HuH-7.5 (cell line): ENCODE results near the gene CAVIN1.
"Not testable (repeated sequence)": the region's sequence is repeated elsewhere in the genome, so short reads cannot be mapped to it uniquely, and the experiment has no call there.

ENCODE experiments used
- DNase-seq: peaks from one replicate; pipeline ENCODE4 v3.0.0; 2011; ENCODE audit warnings: low spot score

The CAVIN1 gene

DNA sequence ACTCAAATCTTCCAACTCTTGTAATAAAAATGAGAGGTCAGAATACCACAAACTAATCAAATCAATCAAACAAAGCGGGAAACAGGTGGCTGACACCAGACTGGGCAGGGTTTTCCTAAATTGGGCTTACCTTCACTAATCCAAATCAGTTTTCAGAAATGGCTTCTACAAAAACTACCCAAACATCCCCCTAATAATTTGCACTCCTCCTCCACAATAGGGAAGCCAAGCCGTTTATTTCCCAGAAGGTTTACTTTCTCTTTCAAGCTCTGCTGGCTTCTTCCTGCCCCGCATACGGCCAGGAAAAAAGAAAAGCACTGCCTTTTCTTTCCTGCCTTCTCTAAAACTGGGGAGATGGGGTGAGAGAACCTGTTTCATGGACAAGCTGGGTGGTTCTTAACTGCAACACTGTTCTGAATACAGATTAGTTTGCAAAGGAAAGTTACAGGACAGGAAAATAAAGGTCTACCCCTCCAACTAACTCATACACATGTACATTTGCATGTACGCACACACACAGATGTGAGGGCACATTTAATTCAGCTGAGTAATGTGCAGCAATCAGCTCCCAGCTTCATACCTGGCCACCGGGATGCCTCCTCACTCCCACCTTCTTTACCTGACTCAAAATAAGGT lies 44.0 kb downstream of the CAVIN1 start:
- DNase-seq: no peak

DNA sequence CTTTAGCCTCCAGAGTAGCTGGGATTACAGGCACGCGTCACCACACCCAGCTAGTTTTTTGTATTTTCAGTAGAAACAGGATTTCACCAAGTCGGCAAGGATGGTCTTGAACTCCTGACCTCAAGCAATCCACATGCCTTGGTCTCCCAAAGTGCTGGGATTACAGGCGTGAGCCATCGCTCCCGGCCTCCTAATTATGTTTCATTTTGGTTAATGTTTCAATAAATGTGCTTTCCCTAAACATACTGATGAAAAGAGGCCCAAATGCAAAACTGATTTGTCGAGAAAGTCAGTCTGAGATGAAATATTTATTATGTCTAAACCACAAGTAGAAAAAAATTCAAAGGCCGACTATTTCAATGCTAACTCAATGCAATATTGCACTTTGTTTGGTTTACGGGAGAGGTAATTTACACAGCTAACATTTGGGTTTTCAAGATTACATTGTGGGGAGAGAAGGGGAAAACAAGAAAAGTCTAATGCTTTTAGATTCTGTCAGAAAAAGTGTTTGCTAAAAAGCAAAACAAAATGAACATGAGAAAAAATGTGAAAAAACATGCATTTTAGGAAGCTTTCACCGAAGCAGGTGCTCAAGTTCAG lies 44.6 kb downstream of the CAVIN1 start:
- no peak for DNase-seq

DNA sequence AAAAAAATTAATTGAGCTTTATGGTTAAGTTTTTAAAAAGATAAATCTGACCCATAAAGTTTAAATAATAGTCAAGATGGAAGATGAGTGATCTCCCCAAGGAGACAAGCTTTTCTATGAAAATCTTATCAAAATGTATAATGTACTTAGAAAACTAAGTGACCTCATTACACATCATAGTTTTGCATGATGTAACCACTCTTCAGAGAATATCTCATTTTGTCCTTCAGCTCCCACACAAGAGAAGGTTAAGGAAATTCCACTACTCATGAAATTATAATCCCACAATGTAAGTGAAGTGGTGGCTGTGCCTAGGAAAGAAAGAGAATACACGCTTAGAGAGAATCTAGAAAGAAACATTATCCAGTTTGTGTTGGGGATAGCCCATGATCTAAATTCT lies 49.2 kb downstream of the CAVIN1 start:
- no peak for DNase-seq

DNA sequence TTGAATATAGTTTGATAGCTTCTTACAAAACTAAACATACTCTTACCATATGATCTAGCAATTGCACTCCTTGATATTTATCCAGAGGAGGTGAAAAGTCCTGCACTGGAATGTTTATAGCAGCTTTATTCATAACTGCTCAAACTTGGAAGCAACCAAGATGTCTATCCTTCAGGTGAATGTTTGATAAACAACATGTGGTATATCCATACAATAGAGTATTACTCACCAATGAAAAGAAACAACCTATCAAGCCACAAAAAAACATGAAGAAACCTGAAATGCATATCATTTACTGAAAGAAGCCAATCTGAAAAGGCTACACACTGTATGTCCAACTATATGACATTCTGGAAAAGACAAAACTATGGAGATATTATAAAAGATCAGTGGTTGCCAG lies 50.9 kb downstream of the CAVIN1 start:
- DNase-seq: no peak

DNA sequence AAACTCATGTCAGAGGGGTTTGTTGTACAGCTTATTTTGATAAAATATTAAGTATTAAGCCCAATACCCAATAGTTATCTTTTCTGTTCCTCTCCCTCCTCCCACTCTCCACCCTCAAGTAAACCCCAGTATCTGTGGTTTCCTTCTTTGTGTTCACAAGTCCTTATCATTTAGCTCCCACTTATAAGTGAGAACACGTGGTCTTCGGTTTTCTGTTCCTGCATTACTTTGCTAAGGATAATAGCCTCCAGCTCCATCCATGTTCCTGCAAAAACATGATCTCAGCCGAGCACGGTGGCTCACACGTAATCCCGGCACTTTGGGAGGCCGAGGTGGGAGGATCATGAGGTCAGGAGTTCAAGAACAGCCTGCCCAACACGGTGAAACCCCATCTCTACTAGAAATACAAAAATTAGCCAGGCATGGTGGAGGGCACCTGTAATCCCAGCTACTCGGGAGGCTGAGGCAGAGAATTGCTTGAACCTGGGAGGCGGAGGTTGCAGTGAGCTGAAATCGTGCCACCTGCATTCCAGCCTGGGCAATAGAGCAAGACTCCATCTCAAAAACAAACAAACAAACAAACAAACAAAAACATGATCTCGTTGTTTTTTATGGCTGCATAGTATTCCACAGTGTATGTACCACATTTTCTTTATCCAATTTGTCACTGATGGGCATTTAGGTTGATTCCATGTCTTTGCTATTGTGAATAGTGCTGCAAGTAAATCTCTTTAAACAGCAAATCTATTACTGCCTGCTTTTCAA lies 54.1 kb downstream of the CAVIN1 start:
- not testable (repeated sequence) for DNase-seq

DNA sequence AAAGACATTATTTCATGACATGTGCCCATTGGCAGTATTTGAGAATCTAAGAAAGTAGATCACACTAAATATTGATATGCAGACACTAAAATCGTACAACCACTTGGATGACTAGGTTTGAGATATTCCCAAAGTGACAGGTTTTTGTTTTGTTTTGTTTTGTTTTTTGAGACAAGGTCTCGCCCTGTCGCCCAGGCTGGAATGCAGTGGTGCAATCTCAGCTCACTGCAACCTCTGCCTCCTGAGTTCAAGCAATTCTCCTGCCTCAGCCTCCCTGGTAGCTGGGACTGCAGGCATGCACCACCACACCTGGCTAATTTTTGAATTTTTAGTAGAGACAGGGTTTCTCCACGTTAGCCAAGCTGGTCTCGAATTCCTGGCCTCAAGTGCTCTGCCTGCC lies 54.7 kb downstream of the CAVIN1 start:
- DNase-seq: not testable (repeated sequence)

DNA sequence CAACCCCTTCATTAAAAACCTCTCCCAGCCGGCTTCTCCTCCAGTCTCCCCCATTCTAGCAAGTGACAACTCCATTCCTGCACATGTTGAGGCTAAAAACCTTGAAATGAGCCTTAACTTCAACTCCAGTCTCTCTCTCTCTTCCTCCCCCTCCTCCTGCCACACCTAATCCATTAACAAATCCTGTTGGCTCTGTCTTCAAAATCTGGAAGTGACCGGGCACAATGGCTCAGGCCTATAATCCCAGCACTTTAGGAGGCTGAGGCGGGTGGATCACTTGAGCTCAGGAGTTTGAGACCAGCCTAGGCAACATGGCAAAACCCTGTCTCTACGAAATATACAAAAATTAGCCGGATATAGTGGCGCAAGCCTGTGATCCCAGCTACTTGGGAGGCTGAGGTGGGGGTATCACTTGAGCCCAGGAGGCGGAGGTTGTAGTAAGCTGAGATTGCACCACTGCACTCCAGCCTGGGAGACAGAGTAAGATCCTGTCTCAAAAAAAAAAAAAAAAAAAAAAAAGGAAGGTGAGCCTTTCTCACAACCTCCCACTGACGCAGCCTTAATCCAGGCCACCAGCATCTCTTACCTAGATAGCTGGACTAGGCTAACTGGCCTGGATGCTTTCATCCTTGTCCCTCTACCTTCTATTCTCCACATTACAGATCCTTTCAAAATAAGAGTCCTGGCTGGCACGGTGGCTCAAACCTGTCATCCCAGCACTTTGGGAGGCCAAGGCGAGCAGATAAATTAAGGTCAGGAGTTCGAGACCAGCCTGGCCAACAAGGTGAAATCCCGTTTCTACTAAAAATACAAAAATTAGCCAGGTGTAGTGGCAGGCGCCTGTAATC lies 56.7 kb downstream of the CAVIN1 start:
- DNase-seq: not testable (repeated sequence)

DNA sequence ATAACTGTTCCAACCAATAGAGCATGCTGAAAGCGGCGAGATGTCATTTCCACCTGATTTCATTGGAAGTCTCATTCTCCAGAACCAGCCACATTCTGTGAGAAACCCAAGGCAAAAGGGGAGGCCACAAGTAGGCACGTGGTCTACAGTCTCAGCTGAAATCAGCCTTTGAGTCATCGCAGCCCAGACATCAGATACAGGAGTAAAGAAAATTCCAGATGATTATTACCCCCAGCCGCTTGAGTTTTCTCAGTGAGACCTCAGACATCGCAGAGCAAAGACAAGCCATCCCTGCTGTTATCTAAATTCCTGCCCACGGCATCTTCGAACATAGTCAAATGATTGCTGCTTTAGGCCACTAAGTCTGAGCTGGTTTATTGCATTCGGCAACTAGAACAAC lies 57.9 kb downstream of the CAVIN1 start:
- DNase-seq: no peak

DNA sequence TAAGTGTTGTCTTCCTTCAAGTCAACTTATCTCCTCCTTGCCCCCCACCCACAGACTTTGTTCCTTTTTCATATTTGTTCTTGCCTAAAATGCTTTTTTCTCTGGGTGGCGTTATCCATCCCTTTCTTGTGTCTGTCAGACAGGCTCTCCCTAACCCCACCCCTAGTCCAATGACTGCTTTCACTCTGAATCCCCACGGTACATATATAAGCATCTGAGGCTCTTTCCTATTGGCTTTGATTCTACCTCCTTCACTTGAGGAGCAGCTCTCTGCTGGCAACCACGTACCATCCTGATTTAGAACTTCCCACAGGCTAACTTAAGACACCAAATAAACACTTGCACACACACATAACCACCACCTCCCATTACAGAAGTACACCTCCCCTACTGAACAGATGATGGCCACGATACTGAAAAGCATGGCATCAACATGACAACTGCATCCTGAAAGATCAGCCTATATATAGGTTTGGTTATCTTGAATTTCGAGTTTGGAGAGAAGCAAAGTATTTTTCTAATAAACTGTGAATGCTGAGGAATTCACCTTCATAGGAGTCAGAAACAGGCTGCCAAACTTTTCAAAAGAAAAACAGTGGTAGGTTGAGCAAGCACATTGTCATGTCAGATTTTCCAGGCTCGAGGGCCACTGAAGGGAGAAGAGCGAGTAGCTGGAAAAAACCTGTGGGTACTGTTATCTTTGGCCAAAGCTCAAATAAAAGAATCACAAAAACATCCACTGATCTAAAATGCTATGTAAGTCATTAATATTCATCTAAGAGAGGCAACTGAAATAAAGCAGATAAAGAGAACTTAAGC lies 59.1 kb downstream of the CAVIN1 start:
- no peak for DNase-seq

DNA sequence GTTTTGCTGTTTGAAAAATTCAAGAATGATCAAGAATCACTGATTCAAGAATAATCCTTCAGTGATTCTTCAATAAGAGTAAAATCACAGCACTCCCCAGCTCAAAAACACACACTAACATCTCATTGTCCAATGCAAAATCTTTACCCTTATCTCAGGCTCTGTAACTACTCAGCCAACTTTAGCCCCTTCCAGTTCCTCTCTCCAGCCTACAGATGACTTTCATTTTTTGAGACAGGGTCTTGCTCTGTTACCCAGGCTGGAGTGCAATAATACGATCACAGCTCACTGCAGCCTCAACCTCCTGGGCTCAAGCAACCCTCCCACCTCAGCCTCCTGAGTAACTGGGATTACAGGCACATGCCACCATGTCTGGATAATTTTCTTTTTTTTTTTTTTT lies 59.8 kb downstream of the CAVIN1 start:
- no peak for DNase-seq

DNA sequence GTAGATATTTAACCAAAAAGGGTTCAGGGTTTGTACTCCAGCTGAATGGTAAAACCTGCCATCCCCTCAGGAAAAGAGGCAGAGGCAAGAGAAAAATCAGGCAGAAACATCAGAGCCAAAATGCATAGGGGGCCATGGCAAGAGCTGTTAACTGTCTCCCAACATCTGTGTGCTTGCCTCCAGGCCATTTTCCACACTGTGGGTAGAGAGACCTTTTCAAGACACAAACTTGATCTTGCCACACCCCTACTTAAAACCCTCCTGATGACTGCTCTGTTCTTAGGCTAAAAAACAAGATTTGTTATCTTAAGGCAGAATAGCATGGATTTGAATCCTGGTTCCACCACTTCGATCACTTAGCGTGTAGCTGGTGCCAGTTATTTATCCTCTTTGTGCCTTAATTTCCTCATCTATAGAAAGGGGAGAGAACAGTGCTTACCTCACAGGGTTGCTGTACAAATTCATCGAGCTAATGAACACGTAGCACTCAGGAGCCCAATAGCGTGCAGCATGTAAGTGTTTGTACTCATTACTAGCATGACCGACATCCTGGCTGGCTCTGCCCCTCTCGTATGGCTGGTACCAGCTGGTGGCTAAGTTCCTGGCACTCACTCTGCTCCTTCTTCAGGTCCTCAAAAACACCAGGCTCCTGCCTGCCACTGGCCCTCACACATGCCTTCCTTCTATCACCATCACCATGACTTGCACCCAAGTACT lies 60.7 kb downstream of the CAVIN1 start:
- DNase-seq: no peak

DNA sequence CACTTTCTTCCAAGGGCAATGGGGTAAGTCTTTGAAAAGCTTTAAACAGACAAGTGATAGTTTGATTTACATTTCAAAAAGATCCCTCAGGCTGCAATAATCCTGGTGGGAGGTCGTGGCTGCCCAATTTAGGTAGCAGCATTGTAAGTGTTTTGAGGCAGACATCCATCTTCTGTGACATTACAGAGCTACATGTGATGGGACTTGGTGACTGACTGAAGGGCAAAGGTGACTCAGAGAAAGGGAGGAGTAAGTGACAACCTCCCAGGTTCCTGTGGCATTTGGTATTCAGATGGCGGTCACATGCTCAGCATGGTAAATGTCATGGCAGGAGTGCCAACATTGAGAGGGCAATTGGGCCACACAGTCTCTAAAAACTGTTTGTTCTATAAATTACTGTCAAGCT lies 61.3 kb downstream of the CAVIN1 start:
- DNase-seq: no peak

DNA sequence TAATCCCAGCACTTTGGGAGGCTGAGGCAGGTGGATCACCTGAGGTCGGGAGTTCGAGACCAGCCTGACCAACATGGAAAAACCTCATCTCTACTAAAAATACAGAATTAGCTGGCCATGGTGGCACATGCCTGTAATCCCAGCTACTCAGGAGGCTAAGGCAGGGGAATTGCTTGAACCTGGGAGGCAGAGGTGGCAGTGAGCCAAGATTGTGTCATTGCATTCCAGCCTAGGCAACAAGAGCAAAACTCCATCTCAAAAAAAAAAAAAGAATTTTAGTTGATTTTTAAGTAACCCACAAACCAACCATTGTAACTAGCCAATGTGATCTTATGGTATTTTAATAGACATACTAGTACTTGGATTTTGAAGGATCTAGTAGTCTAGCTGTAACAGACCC lies 62.7 kb downstream of the CAVIN1 start:
- DNase-seq: not testable (repeated sequence)

DNA sequence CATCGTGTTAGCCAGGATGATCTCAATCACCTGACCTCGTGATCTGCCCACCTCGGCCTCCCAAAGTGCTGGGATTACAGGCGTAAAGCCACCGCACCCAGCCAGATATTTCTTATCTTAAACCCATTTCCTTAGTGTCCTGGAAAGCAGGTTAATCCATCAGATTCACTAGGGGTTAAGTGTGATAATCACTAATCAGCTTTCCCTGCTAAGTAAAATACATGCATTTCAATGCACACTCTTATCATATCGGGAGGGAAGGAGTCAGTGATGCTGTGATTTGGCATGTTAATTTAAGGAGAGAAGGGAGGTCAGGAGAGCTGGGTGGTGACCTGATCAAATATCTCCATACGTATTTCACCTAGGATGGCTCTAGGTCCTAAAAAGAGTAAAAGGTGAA lies 63.9 kb downstream of the CAVIN1 start:
- DNase-seq: no peak

DNA sequence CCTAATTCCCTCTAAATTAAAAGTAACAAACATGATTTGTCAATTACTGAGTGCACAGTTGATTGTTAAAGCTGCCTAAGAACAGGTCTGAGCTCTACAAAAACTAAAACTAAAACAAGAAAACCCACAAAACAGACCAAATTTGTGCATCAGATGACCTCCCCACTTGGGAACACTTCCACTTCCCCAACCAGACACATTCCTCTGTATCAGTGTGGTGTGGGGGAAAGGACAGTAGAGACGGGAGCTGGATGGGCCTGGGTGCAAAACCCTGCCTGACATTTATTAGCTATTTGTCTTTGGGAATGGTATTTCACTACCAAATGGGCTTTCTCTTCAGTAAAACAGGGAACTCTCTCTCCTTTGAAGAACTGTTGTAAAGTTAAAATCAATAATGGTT lies 64.6 kb downstream of the CAVIN1 start:
- no peak for DNase-seq

DNA sequence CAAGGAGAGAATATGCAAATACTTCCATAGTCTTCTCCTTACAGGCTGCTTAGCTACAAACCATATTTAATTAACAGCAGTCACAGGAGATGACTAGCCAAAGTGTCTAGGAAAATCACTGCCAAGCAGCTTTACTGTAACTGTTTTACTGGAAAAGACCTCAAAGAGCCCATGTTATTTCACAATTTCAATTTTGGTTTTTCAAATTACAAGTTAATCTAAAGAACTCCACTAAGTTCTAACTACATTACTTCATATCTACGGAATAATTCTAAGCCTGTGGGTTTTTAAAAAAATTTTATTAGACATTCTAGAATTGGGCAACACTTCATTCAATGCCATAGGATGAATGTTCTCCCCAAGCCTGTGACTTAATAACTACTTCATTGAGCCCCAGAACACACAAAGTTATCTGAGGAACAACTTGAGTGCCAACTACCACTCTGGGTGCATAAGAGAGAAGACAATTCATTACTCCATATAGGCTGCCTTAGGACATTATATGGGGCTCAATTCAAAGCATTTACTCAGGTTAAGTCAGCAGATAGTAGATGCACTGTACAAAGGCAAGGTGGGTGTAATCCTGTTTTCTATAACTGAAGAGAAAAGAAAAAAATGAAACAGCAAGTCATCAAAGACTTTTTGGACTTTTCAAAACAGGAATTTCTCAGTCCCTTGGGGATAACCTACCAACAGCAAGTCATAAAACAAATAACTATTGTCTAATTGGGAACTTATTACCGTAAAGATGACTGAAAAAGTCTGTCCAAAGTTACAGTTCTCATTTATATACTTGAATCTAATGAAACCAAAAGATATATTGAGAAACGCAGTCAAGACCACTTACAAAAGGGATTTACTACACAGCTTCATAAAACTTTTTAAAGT lies 67.9 kb downstream of the CAVIN1 start:
- no peak for DNase-seq
